NCI-H524 (cell line): ENCODE measurements around the gene SGF29.
"Not testable (repeated sequence)": the region's sequence is repeated elsewhere in the genome, so short reads cannot be mapped to it uniquely, and the experiment has no call there.

Experiments used
- DNase-seq, 2 experiments: peaks; one replicate each; lab custom pipeline; 2025; lab: John Stamatoyannopoulos, UW

Gene SGF29

GRCh38 chr16:28566233-28566925, 12.7 kb downstream of the SGF29 start:
- DNase-seq, result not testable (repeated sequence)

GRCh38 chr16:28567292-28567691, 13.6 kb downstream of the SGF29 start:
- DNase-seq, result no peak

GRCh38 chr16:28569021-28569420, 15.3 kb downstream of the SGF29 start:
- no peak for DNase-seq

- no peak for DNase-seq
Measured at GRCh38 chr16:28569968-28570752, 16.4 kb downstream of the SGF29 start.

GRCh38 chr16:28572696-28573510, 19.2 kb downstream of the SGF29 start:
- DNase-seq, result no peak

- DNase-seq, result no peak
Measured at GRCh38 chr16:28573738-28574718, 20.3 kb downstream of the SGF29 start.

- DNase-seq, result no peak
Measured at GRCh38 chr16:28574925-28575324, 21.2 kb downstream of the SGF29 start.

- no peak for DNase-seq
Measured at GRCh38 chr16:28575446-28576109, 21.9 kb downstream of the SGF29 start.

GRCh38 chr16:28580726-28581315, 27.1 kb downstream of the SGF29 start:
- no peak for DNase-seq

- no peak for DNase-seq
Measured at GRCh38 chr16:28585674-28586073, 32.0 kb downstream of the SGF29 start.

- DNase-seq, result no peak
Measured at GRCh38 chr16:28586466-28586865, 32.7 kb downstream of the SGF29 start.

GRCh38 chr16:28587386-28587785, 33.7 kb downstream of the SGF29 start:
- no peak for DNase-seq

GRCh38 chr16:28589069-28589468, 35.3 kb downstream of the SGF29 start:
- no peak for DNase-seq

GRCh38 chr16:28589930-28590329, 36.2 kb downstream of the SGF29 start:
- DNase-seq, result no peak

GRCh38 chr16:28590384-28591340, 36.9 kb downstream of the SGF29 start:
- no peak for DNase-seq

GRCh38 chr16:28591355-28591754, 37.6 kb downstream of the SGF29 start:
- no peak for DNase-seq

- no peak for DNase-seq
Measured at GRCh38 chr16:28592511-28592910, 38.8 kb downstream of the SGF29 start.

- no peak for DNase-seq
Measured at GRCh38 chr16:28592979-28593553, 39.3 kb downstream of the SGF29 start.

- DNase-seq, result not testable (repeated sequence)
Measured at GRCh38 chr16:28595451-28595850, 41.7 kb downstream of the SGF29 start.
